Hematopoietic multipotent progenitor cell treated with erythropoietin and hydrocortisone succinate and interleukin-3 and kit ligand, for 17 days (in vitro differentiated cells): ENCODE results near the gene ATG4B.

Experiments
- DNase-seq: peaks from one replicate; pipeline ENCODE4 v3.0.0-alpha.2; 2015; ENCODE audit warnings: low spot score

Gene ATG4B

GRCh38 chr2:241666627-241667400 lies 29.3 kb downstream of the ATG4B start:
- no peak for DNase-seq

GRCh38 chr2:241668354-241668753 lies 30.9 kb downstream of the ATG4B start:
- no peak for DNase-seq

- DNase-seq = no peak
Observed at GRCh38 chr2:241668839-241669238, 31.3 kb downstream of the ATG4B start.

GRCh38 chr2:241670333-241671110 lies 33.0 kb downstream of the ATG4B start:
- DNase-seq = no peak

- no peak for DNase-seq
Observed at GRCh38 chr2:241671457-241672240, 34.2 kb downstream of the ATG4B start.

- DNase-seq = no peak
Observed at GRCh38 chr2:241672243-241673188, 35.0 kb downstream of the ATG4B start.

GRCh38 chr2:241673189-241673663 lies 35.7 kb downstream of the ATG4B start:
- no peak for DNase-seq

- DNase-seq = no peak
Observed at GRCh38 chr2:241673797-241674725, 36.6 kb downstream of the ATG4B start.

- no peak for DNase-seq
Observed at GRCh38 chr2:241675885-241676284, 38.4 kb downstream of the ATG4B start.

- no peak for DNase-seq
Observed at GRCh38 chr2:241676665-241677064, 39.2 kb downstream of the ATG4B start.

GRCh38 chr2:241677392-241677791 lies 39.9 kb downstream of the ATG4B start:
- DNase-seq = no peak

- DNase-seq = no peak
Observed at GRCh38 chr2:241678307-241678706, 40.8 kb downstream of the ATG4B start.

- no peak for DNase-seq
Observed at GRCh38 chr2:241678784-241679540, 41.5 kb downstream of the ATG4B start.

- no peak for DNase-seq
Observed at GRCh38 chr2:241680044-241680443, 42.6 kb downstream of the ATG4B start.

- DNase-seq = no peak
Observed at GRCh38 chr2:241680827-241681599, 43.5 kb downstream of the ATG4B start.

- peak; percentile 16 for DNase-seq
Observed at GRCh38 chr2:241686324-241686649, 48.8 kb downstream of the ATG4B start.

- peak; percentile 94 for DNase-seq
Observed at GRCh38 chr2:241686650-241687425, 49.3 kb downstream of the ATG4B start, which contains the start of gene DTYMK. DTYMK (minus strand) TSS chr2:241686815; CDS start chr2:241686783, 32 bp downstream.

GRCh38 chr2:241689306-241689705 lies 51.8 kb downstream of the ATG4B start:
- no peak for DNase-seq
